Activated CD4-positive, alpha-beta T cell treated with anti-CD3 and anti-CD28 coated beads for 24 hours (primary cell): Measurements from ENCODE around the gene HLF.

Experiments
- DNase-seq, 2 donors: peaks; one replicate each; pipeline ENCODE4 v3.0.0-alpha.2; 2020; ENCODE audit warnings: low read depth in 2 of 2

Gene HLF, protein sequence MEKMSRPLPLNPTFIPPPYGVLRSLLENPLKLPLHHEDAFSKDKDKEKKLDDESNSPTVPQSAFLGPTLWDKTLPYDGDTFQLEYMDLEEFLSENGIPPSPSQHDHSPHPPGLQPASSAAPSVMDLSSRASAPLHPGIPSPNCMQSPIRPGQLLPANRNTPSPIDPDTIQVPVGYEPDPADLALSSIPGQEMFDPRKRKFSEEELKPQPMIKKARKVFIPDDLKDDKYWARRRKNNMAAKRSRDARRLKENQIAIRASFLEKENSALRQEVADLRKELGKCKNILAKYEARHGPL

DNA sequence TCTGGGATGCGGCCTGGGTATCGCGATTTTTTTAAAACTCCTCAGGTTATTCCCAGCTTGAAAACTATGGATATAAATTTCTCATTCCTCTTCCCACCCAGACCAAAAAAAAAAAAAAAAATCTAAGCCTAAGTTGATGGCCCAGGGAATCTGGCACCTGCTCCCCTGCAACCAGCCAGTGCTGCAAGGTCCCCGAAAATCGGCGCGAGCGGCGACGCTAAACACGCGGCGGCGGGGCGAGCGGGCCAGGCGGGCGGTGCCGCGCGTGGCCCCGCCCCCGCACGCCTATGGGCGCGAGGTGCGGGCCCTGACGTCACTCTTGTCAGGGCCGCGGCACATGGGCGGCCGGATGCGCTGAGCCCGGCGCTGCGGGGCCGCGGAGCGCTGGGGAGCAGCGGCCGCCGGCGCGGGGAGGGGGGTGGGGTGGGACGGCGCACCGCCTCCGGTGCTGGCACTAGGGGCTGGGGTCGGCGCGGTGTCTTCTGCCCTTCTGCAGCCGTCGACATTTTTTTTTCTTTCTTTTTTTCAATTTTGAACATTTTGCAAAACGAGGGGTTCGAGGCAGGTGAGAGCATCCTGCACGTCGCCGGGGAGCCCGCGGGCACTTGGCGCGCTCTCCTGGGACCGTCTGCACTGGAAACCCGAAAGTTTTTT lies at the start of gene HLF:
TSS of gene HLF (plus strand) at position 316 of the 654 bp plus-strand sequence. CDS start 525 bp downstream, outside the sequence.
- peak; percentile 52 to 59 for DNase-seq

DNA sequence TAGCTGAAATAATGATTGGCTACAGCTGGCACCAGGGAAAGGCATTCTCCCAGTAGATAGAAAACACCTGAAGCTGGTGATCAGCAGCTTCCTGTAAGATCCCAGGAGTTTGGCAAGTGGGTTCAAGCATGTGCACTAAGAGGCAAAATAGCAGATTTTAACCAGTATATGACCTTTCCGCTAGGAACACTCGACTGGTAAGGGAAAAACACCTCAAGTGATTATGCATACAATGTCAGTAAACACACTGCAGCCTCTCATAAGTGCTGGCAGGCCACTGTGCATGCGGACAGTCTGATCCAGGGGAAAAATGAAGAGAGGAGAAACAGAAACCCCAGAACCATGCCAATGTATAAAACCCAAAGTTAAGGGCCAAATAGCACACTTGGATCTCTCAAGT lies 49.0 kb upstream of the HLF start:
- no peak for DNase-seq

DNA sequence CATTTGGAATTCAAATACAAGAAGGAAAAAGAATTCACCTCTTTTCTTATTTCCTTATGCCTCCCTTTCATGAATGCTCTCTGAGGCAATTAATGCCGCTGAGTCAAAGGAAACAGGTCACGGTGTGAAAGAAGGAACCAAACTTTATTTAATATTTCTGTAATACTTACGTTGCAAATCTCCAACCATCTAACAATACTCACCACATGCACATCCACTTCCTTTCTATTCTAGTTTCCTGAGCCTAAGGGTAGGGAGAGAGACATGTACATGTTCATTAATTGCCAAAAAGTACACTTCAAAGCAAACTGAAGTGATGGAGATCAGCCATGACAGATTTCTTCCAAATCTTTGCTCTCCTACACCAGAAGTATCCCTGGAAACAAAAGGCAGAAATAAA lies 47.9 kb upstream of the HLF start:
- no peak for DNase-seq

DNA sequence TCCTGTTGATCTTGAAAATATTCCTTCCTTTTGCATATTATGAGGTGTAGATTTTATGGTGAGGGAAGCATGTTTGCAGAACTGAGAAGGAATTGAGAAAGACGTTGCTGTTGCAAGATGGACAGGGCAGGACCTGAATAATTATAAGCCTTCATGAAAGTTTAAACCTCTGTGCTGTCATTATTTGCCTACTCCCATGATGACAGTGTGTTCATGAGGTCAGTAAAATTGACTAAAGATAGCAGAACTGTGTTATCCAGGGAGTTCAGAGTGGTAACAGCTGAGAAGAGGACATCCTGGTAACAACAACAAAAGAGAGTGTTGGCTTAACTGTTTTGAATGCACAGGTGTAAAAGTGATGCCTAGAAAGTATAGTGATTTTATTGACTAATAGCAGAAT lies 45.3 kb upstream of the HLF start:
- no peak for DNase-seq

DNA sequence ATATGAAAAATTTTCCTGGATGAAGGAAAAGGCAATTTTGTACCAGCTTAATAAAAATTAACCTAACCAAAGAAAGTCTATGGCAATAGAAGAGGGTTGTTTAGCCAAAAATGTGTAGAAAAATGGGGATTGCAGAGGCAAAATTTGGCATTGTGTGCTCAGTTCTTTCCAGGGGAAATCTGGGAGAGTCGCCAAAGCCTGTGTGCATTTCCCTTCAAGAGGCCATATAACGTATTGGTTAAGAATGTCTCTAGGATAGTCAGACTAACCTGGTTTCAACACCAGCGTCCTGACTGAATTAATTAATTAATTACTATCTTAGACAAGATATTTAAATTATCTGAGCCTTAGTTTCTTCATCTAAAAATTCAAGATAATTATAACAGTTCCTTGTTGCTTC lies 44.8 kb upstream of the HLF start:
- DNase-seq: no peak

DNA sequence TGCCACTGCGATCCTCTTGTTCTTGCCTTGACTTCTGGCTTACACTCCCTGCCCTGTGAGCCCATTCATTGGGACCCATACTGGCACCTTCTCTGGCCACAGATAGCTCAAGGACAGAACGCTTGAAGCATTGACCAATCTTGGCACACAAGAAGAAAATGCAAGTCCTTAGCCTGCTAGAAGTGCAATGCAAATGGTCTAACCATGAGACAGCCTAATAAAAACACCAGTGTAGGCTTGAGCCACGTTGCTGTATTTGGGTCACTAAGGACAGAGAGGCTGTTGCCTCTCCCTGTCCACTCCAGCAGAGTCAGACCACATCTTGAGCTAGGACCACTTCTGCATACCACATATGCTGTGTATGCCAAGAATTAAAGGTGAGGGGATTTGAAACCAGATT lies 41.2 kb upstream of the HLF start:
- no peak for DNase-seq

DNA sequence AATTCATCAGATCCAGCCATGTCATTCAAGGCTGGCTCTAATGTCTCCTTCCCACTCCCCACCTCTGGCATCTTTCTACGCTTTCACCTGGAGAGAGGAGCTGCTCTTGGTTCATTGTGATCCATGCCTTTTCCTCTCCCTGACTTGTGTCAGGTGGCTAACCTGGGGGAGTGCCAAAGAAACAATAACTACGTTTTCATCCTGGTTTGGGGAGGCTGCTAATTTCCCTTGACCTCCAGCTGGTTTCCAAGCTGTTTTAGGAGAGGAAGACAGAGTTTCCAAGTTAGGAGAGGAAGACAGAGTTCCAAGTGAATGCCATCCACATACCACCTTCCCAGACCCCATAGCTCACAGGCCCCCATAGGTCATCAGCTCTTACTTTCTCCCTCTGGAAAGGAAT lies 40.0 kb upstream of the HLF start:
- DNase-seq: no peak

DNA sequence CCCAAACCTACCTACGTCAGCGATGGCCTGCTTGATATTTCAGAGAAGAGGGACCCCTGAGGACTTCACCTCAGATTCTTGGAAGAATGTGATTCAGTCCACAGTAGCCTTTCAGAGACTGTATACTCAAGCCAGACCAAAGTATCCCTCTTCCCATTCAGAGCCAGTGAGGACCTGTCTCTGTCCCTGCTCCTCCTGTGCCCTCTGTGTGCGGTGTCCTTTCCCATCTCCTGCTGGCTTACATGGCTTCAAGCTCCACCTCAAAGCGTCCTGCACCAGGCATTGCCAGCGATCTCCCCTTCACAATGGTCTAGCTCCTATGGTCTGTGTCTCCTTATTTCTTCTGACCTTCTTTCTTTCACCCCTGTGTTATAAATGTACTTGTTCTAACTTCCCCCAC lies 39.5 kb upstream of the HLF start:
- DNase-seq: no peak

DNA sequence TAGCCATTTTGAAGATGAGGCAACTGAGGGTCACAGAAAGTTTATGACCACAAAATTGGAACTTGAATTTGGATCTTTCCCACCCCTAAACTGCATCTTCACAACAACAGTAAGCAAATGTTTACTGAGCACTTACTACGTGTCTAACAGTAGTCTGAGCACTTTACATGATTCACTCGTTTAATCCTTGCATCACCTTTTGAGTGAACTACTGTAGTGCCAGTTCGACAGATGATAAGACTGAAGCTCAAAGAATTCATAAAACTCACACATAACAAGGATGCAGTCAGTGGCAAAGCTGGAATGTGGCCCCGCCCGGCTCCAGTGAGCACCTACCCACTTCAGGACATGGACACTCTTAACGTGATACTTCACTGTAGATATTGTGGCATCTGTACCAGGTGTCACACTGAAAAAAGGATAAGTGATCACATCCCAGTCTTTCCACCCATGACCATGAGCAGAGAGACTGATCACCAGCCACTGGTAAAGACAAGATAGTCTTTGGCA lies 36.0 kb upstream of the HLF start:
- no peak for DNase-seq

DNA sequence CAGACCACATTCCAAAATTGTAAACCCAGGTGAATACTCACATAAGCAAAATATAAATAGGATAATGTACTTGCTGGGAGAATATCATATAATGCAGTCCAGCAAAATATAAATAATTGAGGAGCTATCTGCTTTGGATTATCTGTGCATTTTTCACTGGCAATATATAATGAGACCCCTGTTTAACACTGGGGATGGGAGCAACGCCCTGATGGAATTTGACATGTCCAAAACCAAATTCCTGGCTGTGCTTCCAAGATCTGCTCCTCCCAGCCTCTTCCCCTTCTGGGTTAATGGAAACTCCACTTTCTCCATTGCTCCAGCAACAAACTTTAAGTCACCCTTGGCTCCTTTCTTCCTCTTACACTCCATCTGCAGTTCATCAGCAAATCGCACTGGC lies 35.5 kb upstream of the HLF start:
- DNase-seq: no peak

DNA sequence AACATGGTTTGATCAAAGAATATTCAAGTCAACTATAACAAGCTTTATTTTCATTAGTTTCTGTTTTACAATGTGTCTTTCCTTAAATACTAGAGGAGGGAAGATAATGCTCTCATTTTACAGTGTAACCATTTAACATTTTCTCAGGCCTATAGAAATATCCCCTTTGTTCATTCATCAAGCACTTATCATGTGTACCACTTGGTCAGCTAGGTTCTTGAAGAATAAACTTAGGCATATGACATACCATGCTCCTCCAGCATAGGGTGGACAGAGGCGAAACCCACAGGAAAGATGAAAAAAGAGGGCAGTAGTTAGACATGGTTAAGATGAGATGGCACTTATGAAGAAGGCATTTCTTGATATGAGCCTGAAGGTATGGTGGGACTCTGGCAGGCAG lies 34.0 kb upstream of the HLF start:
- DNase-seq: no peak

DNA sequence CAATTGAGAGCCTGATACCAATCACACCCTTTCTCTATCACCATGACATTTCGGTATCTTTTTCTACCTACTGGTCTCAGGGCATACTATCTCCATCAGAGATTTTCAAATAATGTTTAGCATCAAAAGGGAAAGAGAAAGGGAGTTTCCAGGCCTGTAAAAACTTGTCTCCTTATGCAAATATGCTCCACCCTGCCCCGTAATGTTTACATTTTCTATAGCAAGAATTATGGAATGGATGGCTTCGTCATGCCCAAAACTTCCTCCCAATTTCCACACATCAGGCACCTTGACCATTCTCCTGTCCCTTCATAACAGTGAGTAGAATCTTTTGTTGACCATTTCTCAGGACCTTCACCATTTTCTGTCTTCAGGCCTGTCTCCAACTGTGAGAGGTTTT lies 30.9 kb upstream of the HLF start:
- no peak for DNase-seq

DNA sequence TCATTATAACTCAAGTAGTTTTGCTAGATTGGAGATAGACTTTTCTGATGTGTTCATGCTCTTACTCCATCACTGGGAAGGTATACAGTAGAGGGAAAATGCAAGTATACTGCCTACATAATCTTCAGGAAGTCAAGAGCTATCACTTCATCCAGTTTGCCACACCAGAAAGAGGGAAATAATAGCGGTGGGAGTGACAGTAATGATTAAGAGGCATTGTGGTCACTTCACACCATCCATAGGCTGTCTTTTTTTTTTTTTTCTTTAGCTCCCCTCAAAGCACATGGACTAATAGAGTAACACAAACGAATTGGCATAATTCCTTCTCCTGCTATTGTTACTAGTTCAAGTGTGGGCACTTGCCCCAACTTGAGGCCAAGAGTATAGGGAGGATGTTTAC lies 28.4 kb upstream of the HLF start:
- DNase-seq: no peak

DNA sequence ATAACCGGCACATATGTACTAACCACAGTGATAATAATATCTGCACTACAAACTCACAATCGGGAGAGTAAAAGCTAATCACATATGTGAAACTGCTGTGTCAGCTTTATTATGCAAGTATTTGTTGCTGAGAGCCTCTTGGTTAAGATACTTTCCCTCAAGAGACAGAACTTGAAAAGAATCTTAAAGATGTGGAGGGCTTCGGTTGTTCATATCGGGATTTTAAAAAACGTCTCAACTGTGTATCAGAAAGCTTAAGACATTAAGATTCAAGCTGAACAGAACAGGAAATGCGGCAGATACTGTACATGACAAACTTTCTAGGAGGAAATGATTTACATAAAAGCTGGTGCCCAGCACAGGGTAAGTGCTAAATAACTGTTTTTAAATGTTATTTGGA lies 27.5 kb upstream of the HLF start:
- DNase-seq: no peak

DNA sequence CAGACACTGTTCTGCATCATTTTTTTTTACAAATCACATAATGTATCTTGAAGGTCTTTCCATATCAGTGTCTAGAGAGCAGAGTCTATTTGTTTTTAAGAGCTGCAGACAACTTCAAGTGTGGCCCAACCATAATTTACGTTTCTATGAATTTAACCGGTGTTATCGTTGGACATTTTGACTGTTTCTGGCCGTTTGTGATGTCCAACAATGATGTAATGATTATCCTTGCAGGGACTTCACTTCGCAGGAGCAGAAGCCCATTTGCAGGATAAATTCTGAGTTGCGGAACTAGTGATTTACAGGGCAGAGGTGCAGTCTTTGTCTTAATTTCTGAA lies 26.9 kb upstream of the HLF start:
- no peak for DNase-seq

DNA sequence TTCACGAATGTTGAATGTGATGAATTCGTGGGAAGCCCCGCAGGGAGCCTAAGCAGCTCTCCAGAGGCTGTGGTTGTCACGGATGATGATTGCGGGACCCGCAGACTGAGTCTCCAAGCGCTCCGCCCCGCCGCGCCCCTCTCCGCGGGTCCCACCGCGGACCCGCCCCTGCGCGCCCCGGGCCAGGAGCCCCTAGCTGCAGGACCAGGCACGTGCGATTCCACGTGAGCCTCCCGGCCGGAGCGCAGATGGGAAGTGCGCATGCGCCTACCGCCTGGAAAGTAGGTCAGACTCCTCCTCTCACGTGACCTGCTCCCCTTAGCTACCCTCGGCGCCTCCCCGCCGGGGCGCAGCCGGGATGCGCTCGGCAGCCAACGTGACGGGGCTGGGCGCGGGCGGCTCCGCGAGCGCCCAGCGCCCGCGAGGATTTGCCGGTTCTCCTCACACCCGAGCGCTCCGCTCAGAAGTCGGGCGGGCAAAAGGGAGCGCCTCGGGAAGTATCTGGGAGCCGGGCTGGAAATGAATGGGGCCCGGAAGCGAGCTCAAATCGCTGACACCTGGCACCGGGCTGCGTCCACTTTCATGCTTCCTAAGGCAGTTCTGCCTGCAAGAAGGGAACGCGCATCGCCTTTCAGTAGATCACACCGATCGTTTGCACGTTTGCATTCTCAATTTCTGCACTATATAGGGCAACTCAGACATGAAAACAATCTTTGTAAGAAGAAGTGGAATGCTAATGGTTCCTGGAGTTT lies 26.4 kb upstream of the HLF start:
- peak; percentile 79 to 80 for DNase-seq

DNA sequence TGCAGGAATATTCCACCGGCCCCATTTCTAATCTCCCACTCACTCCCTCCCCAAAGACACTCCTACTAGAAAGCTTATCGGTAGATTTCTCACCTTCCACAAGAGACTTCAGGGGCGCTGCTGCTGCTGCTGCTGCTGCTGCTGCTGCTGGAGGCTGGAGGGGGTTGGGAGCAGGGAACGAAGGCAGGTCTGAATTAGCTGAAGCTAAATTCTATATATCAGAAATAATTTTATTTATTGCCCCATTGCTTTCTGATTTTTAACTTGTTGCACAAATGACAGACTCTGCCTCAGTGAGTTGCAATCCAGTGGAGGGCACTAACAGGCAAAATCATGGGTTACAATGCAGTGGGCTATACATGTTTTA lies 25.8 kb upstream of the HLF start:
- DNase-seq: no peak

DNA sequence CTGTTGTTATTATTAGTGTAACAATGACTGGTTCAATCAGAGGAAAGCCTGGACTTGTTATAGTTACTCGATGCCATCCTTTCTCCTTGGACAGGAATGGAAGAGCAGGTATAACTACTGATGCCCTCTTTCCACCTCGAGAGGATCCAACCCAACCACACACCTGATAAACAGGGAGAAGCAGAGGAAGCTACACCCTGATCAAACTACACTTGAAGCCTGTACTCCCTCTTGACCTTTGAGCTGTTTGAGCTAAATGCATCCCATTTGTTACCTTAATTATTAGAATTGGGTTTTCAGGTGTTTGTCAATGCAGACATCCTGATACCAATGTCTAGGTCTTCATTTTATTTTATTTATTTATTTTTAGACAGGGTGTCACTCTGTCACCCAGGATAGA lies 23.7 kb upstream of the HLF start:
- no peak for DNase-seq

DNA sequence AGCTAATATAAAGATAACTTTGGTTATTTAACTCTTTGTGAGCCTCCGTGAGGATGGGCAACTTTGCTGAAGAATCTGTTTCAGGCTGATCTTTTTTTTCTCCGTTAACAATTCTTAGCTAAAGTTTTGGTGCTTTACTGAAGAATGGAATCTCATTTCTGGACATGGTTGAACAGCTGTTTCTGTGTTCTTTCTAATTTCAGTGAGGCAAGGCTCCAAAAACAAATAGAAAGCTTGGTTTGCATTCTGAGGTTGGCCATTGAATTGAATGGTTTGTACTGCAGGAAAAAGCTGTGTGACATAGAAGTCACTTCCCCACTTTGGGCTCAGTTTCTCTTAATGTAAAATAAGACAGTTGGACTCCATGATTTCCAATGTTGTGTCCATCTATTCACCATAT lies 22.3 kb upstream of the HLF start:
- no peak for DNase-seq

DNA sequence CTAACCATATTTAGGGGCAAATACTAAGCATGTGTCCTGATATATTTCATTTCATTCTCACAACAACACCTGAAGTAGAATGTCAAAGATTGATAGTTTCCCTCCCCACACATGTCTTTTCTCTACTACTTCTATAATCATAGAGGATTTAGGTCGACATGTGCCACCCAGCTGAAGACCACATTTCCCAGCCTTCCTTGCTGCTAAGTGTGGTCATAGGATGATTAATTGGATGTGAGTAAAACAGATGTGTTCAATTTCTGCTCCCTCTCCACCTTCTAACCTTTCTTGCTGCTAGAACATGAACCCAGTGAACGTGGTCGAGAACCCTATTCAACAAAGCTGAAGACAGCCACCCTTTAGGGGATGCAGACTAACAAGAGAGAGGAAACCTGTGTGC lies 18.8 kb upstream of the HLF start:
- DNase-seq: no peak

DNA sequence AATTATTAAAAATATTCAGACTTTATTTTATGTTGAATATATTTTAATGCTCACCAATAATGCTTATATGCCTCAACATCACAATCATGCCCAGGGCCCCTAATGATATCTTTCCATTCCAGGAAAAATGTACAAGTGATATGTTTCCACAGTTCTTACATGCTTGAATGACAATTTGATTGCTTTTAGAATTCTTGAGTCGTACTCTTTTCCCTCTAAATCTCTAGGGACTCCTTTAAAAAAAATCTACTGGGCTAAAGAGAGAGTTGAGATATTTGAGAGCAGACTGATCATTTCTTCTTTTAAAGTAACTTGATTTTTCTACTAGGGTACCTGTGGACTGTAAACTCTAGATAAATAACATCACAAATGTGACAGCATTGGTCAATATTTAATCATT lies 18.2 kb upstream of the HLF start:
- no peak for DNase-seq

DNA sequence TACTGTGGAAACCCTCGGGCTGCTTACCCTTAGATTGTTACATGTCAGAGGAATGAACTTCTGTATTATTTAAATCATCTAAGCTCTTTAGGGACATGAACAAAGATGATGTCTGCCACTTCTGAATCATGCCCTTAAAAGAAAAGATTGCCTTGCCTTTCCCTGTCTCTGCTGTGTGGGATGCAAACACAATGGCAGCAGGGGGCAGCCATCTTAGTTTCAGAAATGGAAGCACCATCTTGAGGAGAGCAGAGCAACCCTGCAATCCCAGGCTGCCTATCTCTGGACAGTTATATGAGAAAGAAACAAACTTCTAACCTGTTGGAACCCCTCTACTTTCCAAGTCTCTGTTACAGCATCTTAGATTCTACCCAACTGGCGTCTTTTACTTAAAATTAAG lies 16.7 kb upstream of the HLF start:
- no peak for DNase-seq

DNA sequence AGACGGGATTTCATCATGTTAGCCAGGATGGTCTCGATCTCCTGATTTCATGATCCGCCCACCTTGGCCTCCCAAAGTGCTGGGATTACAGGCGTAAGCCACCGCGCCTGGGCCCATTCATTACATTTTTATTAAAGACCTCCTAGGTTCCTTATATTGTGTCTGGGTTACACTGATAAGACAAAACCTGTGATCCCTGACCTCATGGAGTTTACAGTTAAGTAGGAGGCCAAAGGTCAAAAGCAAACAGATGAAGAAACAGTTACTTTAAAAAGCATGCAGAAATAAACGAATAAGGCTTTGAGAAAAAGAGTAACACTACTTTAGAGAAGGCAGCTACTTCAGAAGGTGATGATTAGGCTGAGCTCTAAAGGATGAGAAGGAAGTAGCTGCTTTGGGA lies 14.9 kb upstream of the HLF start:
- DNase-seq: no peak
